ENCODE measurements around the gene CST4. TPM values are rescaled to one million over a fixed set of nuclear protein-coding genes. Genes with fewer than 3 reads are reported as not detected.
"Not testable (repeated sequence)": the region's sequence is repeated elsewhere in the genome, so short reads cannot be mapped to it uniquely, and the experiment has no call there.

Gene CST4
- total RNA-seq, 1 donor from 2014 or later, result not detected

- TF ChIP-seq, protein P1, sequence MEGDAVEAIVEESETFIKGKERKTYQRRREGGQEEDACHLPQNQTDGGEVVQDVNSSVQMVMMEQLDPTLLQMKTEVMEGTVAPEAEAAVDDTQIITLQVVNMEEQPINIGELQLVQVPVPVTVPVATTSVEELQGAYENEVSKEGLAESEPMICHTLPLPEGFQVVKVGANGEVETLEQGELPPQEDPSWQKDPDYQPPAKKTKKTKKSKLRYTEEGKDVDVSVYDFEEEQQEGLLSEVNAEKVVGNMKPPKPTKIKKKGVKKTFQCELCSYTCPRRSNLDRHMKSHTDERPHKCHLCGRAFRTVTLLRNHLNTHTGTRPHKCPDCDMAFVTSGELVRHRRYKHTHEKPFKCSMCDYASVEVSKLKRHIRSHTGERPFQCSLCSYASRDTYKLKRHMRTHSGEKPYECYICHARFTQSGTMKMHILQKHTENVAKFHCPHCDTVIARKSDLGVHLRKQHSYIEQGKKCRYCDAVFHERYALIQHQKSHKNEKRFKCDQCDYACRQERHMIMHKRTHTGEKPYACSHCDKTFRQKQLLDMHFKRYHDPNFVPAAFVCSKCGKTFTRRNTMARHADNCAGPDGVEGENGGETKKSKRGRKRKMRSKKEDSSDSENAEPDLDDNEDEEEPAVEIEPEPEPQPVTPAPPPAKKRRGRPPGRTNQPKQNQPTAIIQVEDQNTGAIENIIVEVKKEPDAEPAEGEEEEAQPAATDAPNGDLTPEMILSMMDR (IDR thresholded peaks at IDR 0.05), result no peak
- no peaks in the 10 kb centered on the region for H3K4me1 ChIP-seq
- H3K9me3 ChIP-seq, result no peaks in the 10 kb centered on the region
- no peaks in the 10 kb centered on the region for H3K27me3 ChIP-seq (ENCODE audit: low read depth)
- ATAC-seq (no peak), DNase-seq (no peak)
- H3K36me3 ChIP-seq, result no peaks in the 10 kb centered on the region
- intact Hi-C loops (cut with DNase I), result no loop called here
- no peak overlapping the region for H3K4me3 ChIP-seq
- no peak overlapping the region for H3K27ac ChIP-seq
Measured at GRCh38 chr20:23721962-23722361, 33.1 kb upstream of the CST4 start.

- H3K4me3 ChIP-seq; H3K27me3 ChIP-seq (ENCODE audit: low read depth); intact Hi-C loops (cut with DNase I); H3K9me3 ChIP-seq; ATAC-seq; DNase-seq; H3K27ac ChIP-seq; H3K36me3 ChIP-seq; H3K4me1 ChIP-seq: not testable (repeated sequence)
Measured at GRCh38 chr20:23719351-23719750, 30.5 kb upstream of the CST4 start.

DNA sequence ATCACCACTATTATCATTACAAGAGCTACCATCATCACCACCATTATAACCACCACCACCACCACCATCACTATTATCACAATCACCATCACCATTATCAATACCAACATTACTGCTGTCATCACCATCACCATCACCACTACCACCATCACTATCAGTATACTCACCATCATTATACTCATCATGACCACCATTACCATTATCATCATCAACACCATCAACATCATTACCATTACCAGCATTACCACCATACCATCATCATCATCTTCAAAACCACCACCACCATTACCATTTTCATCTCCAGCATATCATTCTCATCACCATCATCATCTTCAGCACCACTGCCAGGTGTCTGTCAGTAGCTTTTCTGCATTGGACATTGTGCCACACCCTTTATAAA lies 22.9 kb upstream of the CST4 start:
- DNase-seq; H3K4me1 ChIP-seq; ATAC-seq; H3K27me3 ChIP-seq (ENCODE audit: low read depth); H3K9me3 ChIP-seq; H3K36me3 ChIP-seq; H3K4me3 ChIP-seq; intact Hi-C loops (cut with DNase I); H3K27ac ChIP-seq: not testable (repeated sequence)

GRCh38 chr20:23710771-23711170 lies 21.9 kb upstream of the CST4 start:
- Histone ChIP-seq H3K4me3 (no peak overlapping the region), H3K36me3 (no peaks in the 10 kb centered on the region), H3K27me3 (ENCODE audit: low read depth) (no peaks in the 10 kb centered on the region), H3K4me1 (no peaks in the 10 kb centered on the region), H3K27ac (no peak overlapping the region), H3K9me3 (no peaks in the 10 kb centered on the region)
- ATAC-seq, result no peak
- TF ChIP-seq, protein P1 (IDR thresholded peaks at IDR 0.05), result no peak
- intact Hi-C loops (cut with DNase I), result no loop called here
- no peak for DNase-seq

DNA sequence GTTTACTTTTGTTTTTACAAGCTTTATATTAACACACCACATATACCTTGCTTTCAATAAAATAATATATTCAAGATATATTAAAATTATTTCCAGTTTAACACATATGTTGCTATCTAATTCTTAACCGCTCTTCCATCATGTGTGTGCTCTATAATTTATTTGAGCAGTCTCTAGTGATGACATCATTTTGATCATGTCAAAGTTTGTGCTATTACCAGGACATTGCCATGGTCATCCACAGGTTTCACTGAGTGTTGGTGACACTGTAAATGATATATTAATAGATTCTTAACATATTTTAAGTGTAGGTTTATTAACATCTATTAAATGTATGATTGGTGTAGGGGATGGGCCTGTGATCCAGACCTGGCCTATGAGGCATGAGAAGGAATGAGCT lies 17.1 kb upstream of the CST4 start:
- H3K36me3 ChIP-seq, result no peaks in the 10 kb centered on the region
- no peaks in the 10 kb centered on the region for H3K4me1 ChIP-seq
- ATAC-seq, result no peak
- TF ChIP-seq, protein P1 (IDR thresholded peaks at IDR 0.05), result no peak
- no peaks in the 10 kb centered on the region for H3K9me3 ChIP-seq
- no peak for DNase-seq
- H3K27ac ChIP-seq, result no peak overlapping the region
- no peaks in the 10 kb centered on the region for H3K27me3 ChIP-seq (ENCODE audit: low read depth)
- H3K4me3 ChIP-seq, result no peak overlapping the region
- intact Hi-C loops (cut with DNase I), result no loop called here

DNA sequence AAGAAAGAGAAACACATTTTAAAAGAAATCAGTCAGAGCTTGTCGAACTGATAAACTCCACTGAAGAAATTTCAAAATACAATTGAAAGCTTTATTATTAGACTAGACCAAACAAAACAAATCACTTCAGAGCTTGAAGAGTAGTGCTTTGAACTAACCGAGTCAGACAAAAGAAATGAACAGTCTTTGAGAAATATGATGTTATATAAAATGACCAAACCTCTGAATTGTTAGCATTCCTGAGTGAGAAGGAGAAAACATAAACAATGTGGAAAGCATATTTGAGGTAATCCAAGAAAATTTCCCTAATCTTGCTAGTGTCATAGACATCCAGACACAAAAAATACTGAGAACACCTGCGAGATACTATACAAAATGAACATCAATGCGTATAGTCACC lies 13.2 kb upstream of the CST4 start:
- no peaks in the 10 kb centered on the region for H3K27me3 ChIP-seq (ENCODE audit: low read depth)
- no peak overlapping the region for H3K4me3 ChIP-seq
- H3K27ac ChIP-seq, result no peak overlapping the region
- no peaks in the 10 kb centered on the region for H3K9me3 ChIP-seq
- intact Hi-C loops (cut with DNase I), result no loop called here
- DNase-seq (no peak), ATAC-seq (no peak)
- TF ChIP-seq, protein P1 (IDR thresholded peaks at IDR 0.05), result no peak
- H3K36me3 ChIP-seq, result no peaks in the 10 kb centered on the region
- H3K4me1 ChIP-seq, result no peaks in the 10 kb centered on the region

DNA sequence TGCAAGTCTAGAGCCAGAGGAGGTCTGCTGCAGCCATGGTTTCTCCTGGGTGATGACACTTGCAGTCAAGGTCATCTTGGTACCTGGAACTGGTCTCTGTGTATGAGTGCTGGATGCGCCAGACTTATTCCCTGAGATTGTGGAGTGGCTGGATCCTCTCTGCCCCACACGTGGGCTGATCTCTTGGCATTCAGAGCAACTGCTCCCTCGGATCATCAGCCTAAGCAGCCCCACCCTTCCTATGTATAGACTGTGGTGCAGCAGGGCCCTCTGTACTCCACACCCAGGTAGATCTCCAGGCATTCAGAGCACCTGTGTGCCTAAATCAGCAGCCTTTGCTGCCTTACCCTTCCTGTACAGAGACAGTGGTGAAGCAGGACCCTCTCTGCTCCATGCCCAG lies 12.1 kb upstream of the CST4 start:
- DNase-seq, result no peak

More for the DNA sequence above, 12.1 kb upstream of the CST4 start:
- H3K27ac ChIP-seq, result no peak overlapping the region
- no peaks in the 10 kb centered on the region for H3K36me3 ChIP-seq
- TF ChIP-seq, protein P1 (IDR thresholded peaks at IDR 0.05), result no peak
- no peaks in the 10 kb centered on the region for H3K27me3 ChIP-seq (ENCODE audit: low read depth)
- intact Hi-C loops (cut with DNase I), result no loop called here
- ATAC-seq, result peak in 1 of 2 donors; percentile 9
- no peaks in the 10 kb centered on the region for H3K4me1 ChIP-seq
- no peak overlapping the region for H3K4me3 ChIP-seq
- no peaks in the 10 kb centered on the region for H3K9me3 ChIP-seq

Measured in lower lobe of right lung (tissue), 2 donors.